Tibial nerve (tissue), 4 donors: ENCODE measurements around the gene TXNDC2.

Source experiments
- EP300 ChIP-seq, 2 donors: sonication (generic); formaldehyde crosslinking; IDR thresholded peaks; one replicate each; pipeline ENCODE4 v1.6.1; 2017; ENCODE audit warnings: antibody characterized with exemption in 2 of 2, mild to moderate bottlenecking in 1 of 2
- POLR2A ChIP-seq, 2 donors: fragments of 450-650 bp; IDR thresholded peaks; one replicate each; pipeline ENCODE4 v1.6.1; 2017; ENCODE audit warnings: antibody characterized with exemption in 2 of 2, mild to moderate bottlenecking in 2 of 2, moderate library complexity in 2 of 2
- TF ChIP-seq, protein P1 (sequence below), 5 experiments: fragments of 200-600 bp in 3 of 5; fragments of 450-650 bp in 2 of 5; sonication (generic) in 3 of 5; IDR thresholded peaks; one replicate each; pipeline ENCODE4 v1.5.1; 2016 to 2019; ENCODE audit warnings: antibody characterized with exemption in 5 of 5, mild to moderate bottlenecking in 3 of 5, moderate library complexity in 2 of 5

DNA sequence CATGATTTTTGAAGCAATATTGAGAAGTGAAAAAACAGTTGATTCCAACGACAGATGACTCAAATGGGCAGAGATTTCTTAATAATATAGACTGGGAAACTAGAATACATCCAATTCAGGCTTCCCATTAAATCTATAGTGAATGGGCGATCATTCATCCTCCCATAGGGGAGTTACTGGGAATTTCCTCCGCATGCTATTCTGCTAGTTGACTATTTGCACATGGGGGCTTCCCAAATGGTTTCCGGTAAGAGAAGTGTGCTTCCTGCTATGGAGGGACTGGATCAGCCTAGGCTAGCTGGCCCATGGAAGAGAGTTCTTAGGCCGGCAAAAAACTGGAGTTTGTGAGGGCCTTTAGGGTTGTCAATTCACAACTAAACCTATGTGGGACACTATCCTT is 25.5 kb downstream of the TXNDC2 start:
- TF ChIP-seq, protein P1, sequence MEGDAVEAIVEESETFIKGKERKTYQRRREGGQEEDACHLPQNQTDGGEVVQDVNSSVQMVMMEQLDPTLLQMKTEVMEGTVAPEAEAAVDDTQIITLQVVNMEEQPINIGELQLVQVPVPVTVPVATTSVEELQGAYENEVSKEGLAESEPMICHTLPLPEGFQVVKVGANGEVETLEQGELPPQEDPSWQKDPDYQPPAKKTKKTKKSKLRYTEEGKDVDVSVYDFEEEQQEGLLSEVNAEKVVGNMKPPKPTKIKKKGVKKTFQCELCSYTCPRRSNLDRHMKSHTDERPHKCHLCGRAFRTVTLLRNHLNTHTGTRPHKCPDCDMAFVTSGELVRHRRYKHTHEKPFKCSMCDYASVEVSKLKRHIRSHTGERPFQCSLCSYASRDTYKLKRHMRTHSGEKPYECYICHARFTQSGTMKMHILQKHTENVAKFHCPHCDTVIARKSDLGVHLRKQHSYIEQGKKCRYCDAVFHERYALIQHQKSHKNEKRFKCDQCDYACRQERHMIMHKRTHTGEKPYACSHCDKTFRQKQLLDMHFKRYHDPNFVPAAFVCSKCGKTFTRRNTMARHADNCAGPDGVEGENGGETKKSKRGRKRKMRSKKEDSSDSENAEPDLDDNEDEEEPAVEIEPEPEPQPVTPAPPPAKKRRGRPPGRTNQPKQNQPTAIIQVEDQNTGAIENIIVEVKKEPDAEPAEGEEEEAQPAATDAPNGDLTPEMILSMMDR (IDR thresholded peaks at IDR 0.05): no peak
- TF ChIP-seq POLR2A (IDR thresholded peaks at IDR 0.05): no peak
- no peak for TF ChIP-seq EP300 (IDR thresholded peaks at IDR 0.05)
